H1 (cell line): Measurements from ENCODE around the gene DDX50. TPM values are rescaled to one million over a fixed set of nuclear protein-coding genes. Genes with fewer than 3 reads are reported as not detected.

Source experiments
- CTCF ChIA-PET: fragments of 300-600 bp; sonication (Branson Sonifier 250); formaldehyde crosslinking; loops from one replicate; lab custom pipeline; 2021; ENCODE audit not compliant: partially characterized antibody; lab: Charles Lee
- POLR2A ChIA-PET: fragments of 300-600 bp; sonication (Branson Sonifier 250); formaldehyde crosslinking; loops from one replicate; lab custom pipeline; 2021; ENCODE audit warnings: inconsistent platforms; ENCODE audit not compliant: partially characterized antibody; lab: Charles Lee
- DNase-seq, 2 experiments: peaks; one replicate each; pipeline versions ENCODE4 v3.0.0 to v3.0.0-alpha.2; 2010 to 2022; ENCODE audit warnings: low spot score in 2 of 2, low read depth in 1 of 2, mixed read lengths in 1 of 2
- FAIRE-seq: peaks from 2 replicates; lab custom pipeline; 2011; peaks lifted over from hg19 to GRCh38; lab: Jason Lieb, UNC
- H2AFZ ChIP-seq: 2 replicates; pipeline ENCODE4 v1.8.1; 2012; ENCODE audit warnings: low read length, inconsistent platforms
- H2AK5ac ChIP-seq: 2 replicates; pipeline ENCODE4 v1.6.1; 2013; ENCODE audit warnings: low read depth, low read length
- H2BK120ac ChIP-seq: replicated peaks from 2 replicates; pipeline ENCODE3; 2013; ENCODE audit warnings: low read depth, low read length, inconsistent platforms
- H2BK12ac ChIP-seq: 2 replicates; pipeline ENCODE4 v1.6.1; 2013; ENCODE audit warnings: low read depth, low read length
- H2BK15ac ChIP-seq: 2 replicates; pipeline ENCODE4 v1.6.1; 2013; ENCODE audit warnings: low read length
- H2BK20ac ChIP-seq: 2 replicates; pipeline ENCODE4 v1.6.1; 2013; ENCODE audit warnings: low read length
- H2BK5ac ChIP-seq: 2 replicates; pipeline ENCODE4 v1.6.1; 2013; ENCODE audit warnings: low read depth, low read length
- H3K14ac ChIP-seq: 2 replicates; pipeline ENCODE4 v1.6.1; 2013; ENCODE audit warnings: inconsistent platforms; ENCODE audit not compliant: insufficient read length
- H3K18ac ChIP-seq: 2 replicates; pipeline ENCODE4 v1.6.1; 2013; ENCODE audit warnings: low read length; ENCODE audit errors: extremely low read depth
- H3K23ac ChIP-seq: 2 replicates; pipeline ENCODE4 v1.6.1; 2013; ENCODE audit warnings: inconsistent platforms; ENCODE audit not compliant: insufficient read length
- H3K23me2 ChIP-seq: 2 replicates; pipeline ENCODE4 v1.6.1; 2013; ENCODE audit warnings: low read depth, low read length
- H3K27ac ChIP-seq: 2 replicates; pipeline ENCODE4 v1.6.1; 2011; ENCODE audit warnings: low read depth, low read length, inconsistent platforms
- H3K27me3 ChIP-seq, 4 experiments: replicated peaks in 1 of 4; 1 replicate in 1 of 4; 2 replicates in 3 of 4; pipeline versions ENCODE4 v1.6.1 to v1.8.1; 2011 to 2013; ENCODE audit warnings: low read length in 3 of 4, mild to moderate bottlenecking in 3 of 4, inconsistent platforms in 2 of 4, mixed read lengths in 2 of 4, moderate library complexity in 1 of 4; ENCODE audit not compliant: control insufficient read depth in 3 of 4, insufficient read depth in 3 of 4; ENCODE audit errors: extremely low read depth in 1 of 4
- H3K36me3 ChIP-seq, 4 experiments: 2 replicates each; pipeline versions ENCODE4 v1.6.1 to v1.8.1; 2011 to 2013; ENCODE audit warnings: mild to moderate bottlenecking in 4 of 4, low read length in 3 of 4, moderate library complexity in 2 of 4, control low read depth in 1 of 4, inconsistent platforms in 1 of 4; ENCODE audit not compliant: insufficient read depth in 4 of 4, control insufficient read depth in 2 of 4
- H3K4ac ChIP-seq: replicated peaks from 2 replicates; pipeline ENCODE3; 2013; ENCODE audit warnings: low read length, low read depth, mixed read lengths, inconsistent platforms; ENCODE audit not compliant: insufficient read length
- H3K4me1 ChIP-seq, 4 experiments: replicated peaks in 1 of 4; 1 replicate in 1 of 4; 2 replicates in 3 of 4; pipeline versions ENCODE4 v1.6.1 to v1.8.1; 2011 to 2013; ENCODE audit warnings: low read length in 3 of 4, inconsistent platforms in 2 of 4, mixed read lengths in 1 of 4; ENCODE audit not compliant: insufficient read depth in 4 of 4, control insufficient read depth in 3 of 4
- H3K4me2 ChIP-seq, 2 experiments: 2 replicates each; pipeline versions ENCODE4 v1.6.1 to v1.8.1; 2011 to 2013; ENCODE audit warnings: low read depth in 2 of 2, low read length in 2 of 2, control low read depth in 1 of 2, inconsistent platforms in 1 of 2, mild to moderate bottlenecking in 1 of 2; ENCODE audit not compliant: insufficient read depth in 1 of 2
- H3K4me3 ChIP-seq, 4 experiments: fragments of 200-600, 300-600 bp in 1 of 4; sonication (generic), shearing (Covaris generic), sonication (Bioruptor Twin) in 1 of 4; 2 replicates each; pipeline versions ENCODE4 v1.5.1 to v1.8.1; 2011 to 2016; ENCODE audit warnings: low read length in 4 of 4, low read depth in 3 of 4, control low read depth in 2 of 4, inconsistent platforms in 2 of 4, mild to moderate bottlenecking in 2 of 4, mixed read lengths in 1 of 4, moderate library complexity in 1 of 4; ENCODE audit not compliant: insufficient read depth in 2 of 4; ENCODE audit errors: extremely low read depth in 1 of 4
- H3K56ac ChIP-seq: replicated peaks from 2 replicates; pipeline ENCODE3; 2013; ENCODE audit warnings: low read depth, mild to moderate bottlenecking, mixed read lengths, low read length, inconsistent platforms; ENCODE audit not compliant: insufficient read length
- H3K79me1 ChIP-seq: 2 replicates; pipeline ENCODE4 v1.6.1; 2013; ENCODE audit warnings: low read depth, low read length, control low read depth
- H3K79me2 ChIP-seq, 2 experiments: 2 replicates each; pipeline versions ENCODE4 v1.6.1 to v1.8.1; 2012 to 2013; ENCODE audit warnings: low read length in 2 of 2, mild to moderate bottlenecking in 2 of 2, inconsistent platforms in 1 of 2; ENCODE audit not compliant: insufficient read depth in 2 of 2, control insufficient read depth in 1 of 2
- H3K9ac ChIP-seq, 4 experiments: replicated peaks in 1 of 4; 1 replicate in 1 of 4; 2 replicates in 3 of 4; pipeline versions ENCODE4 v1.6.1 to v1.8.1; 2011 to 2013; ENCODE audit warnings: low read depth in 3 of 4, low read length in 3 of 4, control low read depth in 2 of 4, mild to moderate bottlenecking in 2 of 4, moderate library complexity in 2 of 4, inconsistent platforms in 1 of 4; ENCODE audit errors: extremely low read depth in 1 of 4
- H3K9me3 ChIP-seq, 2 experiments: 2 replicates each; pipeline versions ENCODE4 v1.6.1 to v1.8.1; 2012 to 2013; ENCODE audit warnings: mild to moderate bottlenecking in 2 of 2, moderate library complexity in 2 of 2, control low read depth in 1 of 2, inconsistent platforms in 1 of 2, low read depth in 1 of 2, low read length in 1 of 2, mixed read lengths in 1 of 2; ENCODE audit not compliant: insufficient read depth in 2 of 2
- H4K20me1 ChIP-seq, 2 experiments: replicated peaks in 1 of 2; 2 replicates each; pipeline versions ENCODE3 to v1.8.1; 2011 to 2013; ENCODE audit warnings: inconsistent platforms in 2 of 2, low read length in 2 of 2, mild to moderate bottlenecking in 1 of 2; ENCODE audit not compliant: insufficient read depth in 2 of 2, control insufficient read depth in 1 of 2
- H4K5ac ChIP-seq: 2 replicates; pipeline ENCODE4 v1.6.1; 2013; ENCODE audit warnings: low read length, low read depth, mixed read lengths, inconsistent platforms; ENCODE audit not compliant: insufficient read length
- H4K8ac ChIP-seq: 2 replicates; pipeline ENCODE4 v1.8.0; 2013; ENCODE audit warnings: mild to moderate bottlenecking, moderate library complexity, low read length, inconsistent platforms; ENCODE audit not compliant: insufficient read depth; ENCODE audit errors: extremely low read depth
- H4K91ac ChIP-seq: replicated peaks from 2 replicates; pipeline ENCODE3; 2013; ENCODE audit warnings: low read length, mixed read lengths, inconsistent platforms; ENCODE audit not compliant: insufficient read length
- BRCA1 ChIP-seq: IDR thresholded peaks from 2 replicates; pipeline ENCODE4 v1.6.1; 2012; ENCODE audit warnings: low read depth, low read length, improper control_type of control experiment
- CEBPB ChIP-seq: IDR thresholded peaks from 2 replicates; pipeline ENCODE4 v1.6.1; 2012; ENCODE audit warnings: low read depth, low read length
- CTBP2 ChIP-seq: IDR thresholded peaks from 2 replicates; pipeline ENCODE4 v1.7.0; 2011; ENCODE audit warnings: borderline replicate concordance, mild to moderate bottlenecking, moderate library complexity, mixed read lengths, low read length; ENCODE audit not compliant: insufficient read depth, insufficient read length
- E2F6 ChIP-seq: IDR thresholded peaks from 2 replicates; pipeline ENCODE4 v1.6.1; 2012; ENCODE audit warnings: inconsistent platforms
- EP300 ChIP-seq, 2 experiments: IDR thresholded peaks; 1 replicate in 1 of 2; 2 replicates in 1 of 2; pipeline ENCODE4 v1.6.1; 2011 to 2012; ENCODE audit warnings: low read depth in 2 of 2, low read length in 2 of 2, mild to moderate bottlenecking in 2 of 2, borderline replicate concordance in 1 of 2, inconsistent platforms in 1 of 2, moderate library complexity in 1 of 2
- GABPA ChIP-seq: IDR thresholded peaks from 2 replicates; pipeline ENCODE4 v1.6.1; 2011; ENCODE audit warnings: mild to moderate bottlenecking, low read length, moderate library complexity, borderline replicate concordance; ENCODE audit not compliant: insufficient read depth
- JUND ChIP-seq: IDR thresholded peaks from 2 replicates; pipeline ENCODE4 v1.6.1; 2011; ENCODE audit warnings: mild to moderate bottlenecking, improper control_type of control experiment, low read length
- KDM1A ChIP-seq: fragments of 200-600, 300-600 bp; sonication (generic); IDR thresholded peaks from 2 replicates; pipeline ENCODE4 v1.7.1; 2016; ENCODE audit warnings: mild to moderate bottlenecking, low read length, borderline replicate concordance
- SAP30 ChIP-seq: fragments of 300-600 bp; sonication (generic); IDR thresholded peaks from 2 replicates; pipeline ENCODE4 v1.7.1; 2012; ENCODE audit warnings: low read length, moderate library complexity, mild to moderate bottlenecking, inconsistent platforms; ENCODE audit not compliant: insufficient read depth, insufficient replicate concordance
- SIN3A ChIP-seq, 2 experiments: IDR thresholded peaks in 1 of 2; conservative IDR thresholded peaks in 1 of 2; 2 replicates each; pipeline ENCODE4 v1.6.1; 2011 to 2012; ENCODE audit warnings: low read length in 2 of 2, improper control_type of control experiment in 1 of 2, low read depth in 1 of 2, mild to moderate bottlenecking in 1 of 2
- SUZ12 ChIP-seq: fragments of 200-600 bp; sonication (generic); IDR thresholded peaks from 2 replicates; pipeline ENCODE4 v1.6.1; 2012; ENCODE audit warnings: mild to moderate bottlenecking, inconsistent platforms, low read length, moderate library complexity, mixed read lengths
- TAF7 ChIP-seq: optimal IDR thresholded peaks from 2 replicates; pipeline ENCODE3; 2011; ENCODE audit warnings: low read depth, mild to moderate bottlenecking, inconsistent platforms, low read length, moderate library complexity, borderline replicate concordance
- TEAD4 ChIP-seq: IDR thresholded peaks from 2 replicates; pipeline ENCODE4 v1.6.1; 2012; ENCODE audit warnings: low read depth, low read length, inconsistent platforms, mixed read lengths
- WGBS, 2 experiments: shearing (Covaris generic) in 1 of 2; methylation state at CpG; one replicate each; pipeline versions ENCODE4 v1.1.6 to v1.1.7; 2013 to 2015; ENCODE audit warnings: low lambda C conversion rate in 2 of 2, mixed read lengths in 2 of 2, inconsistent platforms in 1 of 2, low coverage in 1 of 2, missing lambda C conversion rate in 1 of 2; ENCODE audit not compliant: insufficient replicate concordance in 2 of 2, insufficient coverage in 1 of 2, insufficient read length in 1 of 2; ENCODE audit errors: extremely low coverage in 1 of 2, missing lambda C conversion rate in 1 of 2; 5-methylcytosine and 5-hydroxymethylcytosine counted together
- polyA plus RNA-seq, 7 experiments: library from polyadenylated mRNA; depleted of rRNA in 3 of 7; stranded (reverse) in 5 of 7; unstranded in 2 of 7; fragments of >200 nt in 5 of 7; fragments of 200-250 nt in 2 of 7; gene quantifications; 1 replicate in 5 of 7; 2 replicates in 1 of 7; 4 replicates in 1 of 7; pipeline versions ENCODE4 v1.2.1 to v1.2.3, GENCODE V29; 2011 to 2013; ENCODE audit warnings: missing spikeins in 2 of 7, mixed read lengths in 2 of 7
- total RNA-seq: library from RNA; stranded (reverse); fragmentation: NEBNext Ultra II Directional; extraction: Animal tissue kit (Norgen Biotek cat#: 25700); gene quantifications from 2 replicates; pipeline ENCODE4 v1.2.1, GENCODE V29; 2021

DDX50 gene
- total and polyA plus RNA-seq, 2 of the 8 experiments (the other 6 are each of a cell fraction or from before 2014, with no cell fraction given) = 20.0 to 36.5 TPM

GRCh38 chr10:68857005-68857404 is 44.1 kb upstream of the DDX50 start:
- Histone ChIP-seq H2AK5ac (no peak overlapping the region), H2BK5ac (no peak overlapping the region), H3K4ac (no peak overlapping the region), H3K56ac (no peak overlapping the region), H3K9ac (no peak overlapping the region), H2BK20ac (no peak overlapping the region), H3K9me3 (peaks cover 15 to 17% of the 10 kb centered on the region in 2 experiments), H3K23ac (no peak overlapping the region), H3K36me3 (no peaks in the 10 kb centered on the region), H3K27me3 (no peaks in the 10 kb centered on the region), H2BK120ac (no peak overlapping the region), H3K18ac (no peak overlapping the region), H3K4me1 (no peaks in the 10 kb centered on the region; a peak in 1 of 7 replicates), H2BK15ac (no peak overlapping the region), H3K23me2 (no peaks in the 10 kb centered on the region), H2BK12ac (no peak overlapping the region), H3K79me1 (no peaks in the 10 kb centered on the region), H4K5ac (no peak overlapping the region), H4K8ac (no peak overlapping the region), H4K20me1 (no peaks in the 10 kb centered on the region), H3K4me3 (no peak overlapping the region), H3K79me2 (no peaks in the 10 kb centered on the region), H2AFZ (no peak overlapping the region), H4K91ac (no peak overlapping the region), H3K14ac (no peak overlapping the region), H3K27ac (no peak overlapping the region), H3K4me2 (no peak overlapping the region)
- 85% methylated on average over 2 of the region's 2 CpGs; no CpG with 5 or more reads in 1 of the 2 experiments for WGBS, 2 experiments
- DNase-seq (no peak), FAIRE-seq (no peak)
- ChIA-PET POLR2A (interaction anchor here (1.2 to 1.6 kb wide), 2 partner anchors 30 to 43 kb away, joined by 3 to 6 read pairs; partner anchors contain the start of gene STOX1), CTCF (interaction anchor here (1.4 kb wide), 1 partner anchor 11 kb away, joined by 3 read pairs; no protein-coding TSS in a partner anchor)
- TF ChIP-seq SAP30 (no peak), KDM1A (no peak), JUND (no peak), BRCA1 (no peak), EP300 (IDR thresholded peaks at IDR 0.05; ENCODE audit: borderline replicate concordance in 1 of 2, low read depth in 2 of 2, low read length in 2 of 2) (no peak), SUZ12 (no peak), E2F6 (no peak), GABPA (no peak), CEBPB (no peak), TAF7 (no peak), CTBP2 (no peak), TEAD4 (no peak), SIN3A (conservative IDR thresholded peaks at IDR 0.05 in 1 of 2, IDR thresholded peaks at IDR 0.05 in 1 of 2; ENCODE audit: low read depth in 1 of 2, low read length in 2 of 2) (no peak)
